OCI-LY1 (cell line): ENCODE data around the gene FYCO1.

Experiments used
- H2AFZ ChIP-seq: fragments of 200-600 bp; sonication (generic), shearing (Covaris generic); 2 replicates; pipeline ENCODE4 v1.6.0; 2014; ENCODE audit warnings: antibody characterized with exemption, mild to moderate bottlenecking, low read length
- H3F3A ChIP-seq: fragments of 200-600 bp; sonication (generic), shearing (Covaris generic); 2 replicates; pipeline ENCODE4 v1.6.0; 2014; ENCODE audit warnings: mild to moderate bottlenecking, antibody characterized with exemption, low read length, moderate library complexity; ENCODE audit not compliant: insufficient read depth
- H3K27ac ChIP-seq: fragments of 200-600 bp; sonication (generic); 2 replicates; pipeline ENCODE4 v1.5.1; 2014; ENCODE audit warnings: low read length, mixed run types, mild to moderate bottlenecking, low read depth; ENCODE audit not compliant: poor library complexity, severe bottlenecking
- H3K27me3 ChIP-seq: fragments of 200-600 bp; sonication (generic); 2 replicates; pipeline ENCODE4 v1.6.0; 2014; ENCODE audit warnings: antibody characterized with exemption, mild to moderate bottlenecking, low read length, moderate library complexity; ENCODE audit not compliant: insufficient read depth
- H3K36me3 ChIP-seq: fragments of 200-600 bp; sonication (generic); 2 replicates; pipeline ENCODE4 v1.6.1; 2014; ENCODE audit warnings: mild to moderate bottlenecking, antibody characterized with exemption, low read length, moderate library complexity, mixed read lengths; ENCODE audit not compliant: insufficient read depth
- H3K4me1 ChIP-seq: fragments of 200-600 bp; sonication (generic); 2 replicates; pipeline ENCODE4 v1.5.1; 2014; ENCODE audit warnings: mild to moderate bottlenecking, low read length, moderate library complexity; ENCODE audit not compliant: insufficient read depth, severe bottlenecking
- H3K4me2 ChIP-seq: fragments of 200-600 bp; sonication (generic), shearing (Covaris generic); 2 replicates; pipeline ENCODE4 v1.6.1; 2014; ENCODE audit warnings: low read length
- H3K4me3 ChIP-seq: fragments of 200-600 bp; sonication (generic); 2 replicates; pipeline ENCODE4 v1.5.1; 2014; ENCODE audit warnings: low read length, low read depth, mild to moderate bottlenecking, mixed read lengths; ENCODE audit not compliant: poor library complexity, severe bottlenecking
- H3K79me2 ChIP-seq: fragments of 200-600 bp; shearing (Covaris generic); 2 replicates; pipeline ENCODE4 v1.6.1; 2016; ENCODE audit warnings: mixed run types, low read length, mixed read lengths; ENCODE audit not compliant: insufficient read depth
- H3K9ac ChIP-seq: fragments of 200-600 bp; sonication (generic), shearing (Covaris generic); 2 replicates; pipeline ENCODE4 v1.6.1; 2014; ENCODE audit warnings: mild to moderate bottlenecking, low read length, mixed read lengths
- H3K9me2 ChIP-seq: fragments of 200-600 bp; sonication (generic), shearing (Covaris generic); 2 replicates; pipeline ENCODE4 v1.6.1; 2014; ENCODE audit warnings: low read depth, mild to moderate bottlenecking, low read length, mixed read lengths
- H3K9me3 ChIP-seq: fragments of 200-600 bp; shearing (Covaris generic); 2 replicates; pipeline ENCODE4 v1.6.1; 2014; ENCODE audit warnings: low read length, mixed read lengths
- H4K20me1 ChIP-seq: fragments of 200-600 bp; sonication (generic), shearing (Covaris generic); 2 replicates; pipeline ENCODE4 v1.6.0; 2016; ENCODE audit warnings: mild to moderate bottlenecking, low read length; ENCODE audit not compliant: insufficient read depth
- CTCF ChIP-seq: fragments of 200-600 bp; sonication (generic), shearing (Covaris generic); IDR thresholded peaks from 2 replicates; pipeline ENCODE4 v1.5.1; 2017; ENCODE audit warnings: mild to moderate bottlenecking, antibody characterized with exemption, low read length, moderate library complexity, mixed read lengths
- EZH2 ChIP-seq: fragments of 200-600 bp; sonication (generic), shearing (Covaris generic); IDR thresholded peaks from 2 replicates; pipeline ENCODE4 v1.8.0; 2017; ENCODE audit warnings: borderline replicate concordance, mixed run types, mild to moderate bottlenecking, antibody characterized with exemption, low read length, moderate library complexity, mixed read lengths

Gene FYCO1

GRCh38 chr3:46031747-46032146, 36.1 kb upstream of the FYCO1 start:
- Histone ChIP-seq H3K27ac (no peak overlapping the region), H3F3A (no peaks in the 10 kb centered on the region), H2AFZ (no peak overlapping the region), H3K4me1 (no peaks in the 10 kb centered on the region), H3K9ac (no peak overlapping the region), H3K4me2 (no peak overlapping the region), H3K9me3 (peaks cover 18% of the 10 kb centered on the region), H3K36me3 (no peaks in the 10 kb centered on the region; the same call in 1 of the 2 replicates), H3K9me2 (no peaks in the 10 kb centered on the region), H4K20me1 (no peaks in the 10 kb centered on the region), H3K79me2 (no peaks in the 10 kb centered on the region), H3K4me3 (no peak overlapping the region), H3K27me3 (no peaks in the 10 kb centered on the region; the same call in 1 of the 2 replicates)
- TF ChIP-seq EZH2 (no peak), CTCF (no peak)

DNA sequence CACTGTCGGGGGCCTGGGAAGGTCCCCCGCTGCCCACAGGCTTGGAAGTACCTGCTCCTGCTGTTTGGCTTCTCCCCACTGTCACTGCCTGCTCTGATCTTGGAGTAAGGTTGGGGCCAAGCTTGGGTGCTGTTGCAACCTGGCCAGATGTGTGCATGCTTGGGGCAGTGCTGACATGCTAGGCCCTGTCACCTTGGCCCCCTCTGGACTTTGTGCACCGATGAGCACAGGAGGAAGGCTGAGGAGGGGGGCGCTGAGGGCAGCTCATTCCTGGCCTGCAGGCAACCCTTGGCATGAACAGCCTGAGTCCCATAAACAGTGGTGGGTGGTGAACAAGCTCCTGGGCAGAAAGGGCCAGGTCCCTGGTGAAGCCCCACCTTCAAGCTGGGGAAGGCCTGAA, 35.6 kb upstream of the FYCO1 start:
- TF ChIP-seq EZH2 (no peak), CTCF (no peak)

DNA sequence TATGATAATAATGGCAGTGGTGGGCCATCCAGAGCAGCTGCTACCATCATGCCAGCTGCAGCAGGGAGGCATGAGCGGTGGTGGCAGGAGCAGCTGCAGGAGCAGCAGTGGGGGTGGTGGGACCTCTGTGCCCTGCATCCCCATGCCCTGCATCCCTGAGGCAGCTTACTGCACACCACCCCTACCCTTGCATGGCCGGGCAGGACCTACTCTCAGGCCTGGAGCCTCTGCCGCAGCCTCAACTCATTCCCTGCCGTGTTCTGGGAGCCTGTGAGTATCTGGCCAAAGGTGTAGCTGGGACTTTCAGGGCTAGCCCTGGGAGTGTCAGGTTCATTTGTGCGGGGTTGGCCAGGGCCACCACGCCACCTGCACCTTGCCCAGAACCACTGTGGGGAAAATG, 35.0 kb upstream of the FYCO1 start:
- no peak overlapping the region for H3K9ac ChIP-seq
- H3K4me1 ChIP-seq, result no peaks in the 10 kb centered on the region
- H3K4me2 ChIP-seq, result no peak overlapping the region
- no peak overlapping the region for H3K4me3 ChIP-seq
- no peaks in the 10 kb centered on the region for H3F3A ChIP-seq
- no peaks in the 10 kb centered on the region; the same call in 1 of the 2 replicates for H3K36me3 ChIP-seq
- no peaks in the 10 kb centered on the region; the same call in 1 of the 2 replicates for H3K27me3 ChIP-seq
- TF ChIP-seq CTCF (no peak), EZH2 (no peak)
- peaks cover 18% of the 10 kb centered on the region for H3K9me3 ChIP-seq
- no peaks in the 10 kb centered on the region for H4K20me1 ChIP-seq
- no peak overlapping the region for H3K27ac ChIP-seq
- no peaks in the 10 kb centered on the region for H3K79me2 ChIP-seq
- H3K9me2 ChIP-seq, result no peaks in the 10 kb centered on the region
- no peak overlapping the region for H2AFZ ChIP-seq

More for the DNA sequence above, 35.6 kb upstream of the FYCO1 start:
- no peak overlapping the region for H2AFZ ChIP-seq
- peaks cover 18% of the 10 kb centered on the region for H3K9me3 ChIP-seq
- H4K20me1 ChIP-seq, result no peaks in the 10 kb centered on the region
- no peaks in the 10 kb centered on the region for H3F3A ChIP-seq
- no peaks in the 10 kb centered on the region; the same call in 1 of the 2 replicates for H3K27me3 ChIP-seq
- no peaks in the 10 kb centered on the region for H3K79me2 ChIP-seq
- H3K27ac ChIP-seq, result no peak overlapping the region
- no peak overlapping the region for H3K9ac ChIP-seq
- no peak overlapping the region for H3K4me3 ChIP-seq
- no peaks in the 10 kb centered on the region for H3K9me2 ChIP-seq
- no peaks in the 10 kb centered on the region for H3K4me1 ChIP-seq
- no peak overlapping the region for H3K4me2 ChIP-seq
- H3K36me3 ChIP-seq, result no peaks in the 10 kb centered on the region; the same call in 1 of the 2 replicates
